Loucy (cell line): ENCODE data around the gene ZSCAN25.

Experiments
- H2AFZ ChIP-seq: fragments of 200-600 bp; sonication (generic); 2 replicates; pipeline ENCODE4 v1.6.0; 2016; ENCODE audit warnings: antibody characterized with exemption, mild to moderate bottlenecking, low read length, moderate library complexity
- H3F3A ChIP-seq: fragments of 200-600 bp; 2 replicates; pipeline ENCODE4 v1.6.0; 2016; ENCODE audit warnings: antibody characterized with exemption, low read depth, mild to moderate bottlenecking
- H3K27me3 ChIP-seq: fragments of 200-600 bp; sonication (generic); 2 replicates; pipeline ENCODE4 v1.6.1; 2014; ENCODE audit warnings: low read length, mild to moderate bottlenecking; ENCODE audit not compliant: insufficient read depth, poor library complexity, severe bottlenecking
- H3K36me3 ChIP-seq: fragments of 200-600 bp; sonication (generic); 2 replicates; pipeline ENCODE4 v1.6.1; 2016; ENCODE audit warnings: low read length; ENCODE audit not compliant: insufficient read depth
- H3K4me1 ChIP-seq: fragments of 200-600 bp; sonication (generic); 2 replicates; pipeline ENCODE4 v1.5.1; 2014; ENCODE audit warnings: low read length, mild to moderate bottlenecking; ENCODE audit not compliant: insufficient read depth, poor library complexity, severe bottlenecking
- H3K4me2 ChIP-seq: fragments of 200-600 bp; sonication (generic); 2 replicates; pipeline ENCODE4 v1.6.0; 2014; ENCODE audit warnings: antibody characterized with exemption, low read length, low read depth, mild to moderate bottlenecking; ENCODE audit not compliant: poor library complexity, severe bottlenecking
- H3K4me3 ChIP-seq: fragments of 200-600 bp; sonication (generic); 2 replicates; pipeline ENCODE4 v1.5.1; 2014; ENCODE audit warnings: low read length, mild to moderate bottlenecking, mixed read lengths; ENCODE audit not compliant: poor library complexity, severe bottlenecking
- H3K79me2 ChIP-seq: fragments of 200-600 bp; sonication (generic); 2 replicates; pipeline ENCODE4 v1.6.1; 2014; ENCODE audit warnings: low read length; ENCODE audit not compliant: insufficient read depth
- H3K9ac ChIP-seq: fragments of 200-600 bp; sonication (generic); 2 replicates; pipeline ENCODE4 v1.6.0; 2014; ENCODE audit warnings: mild to moderate bottlenecking, low read depth, low read length, moderate library complexity; ENCODE audit not compliant: poor library complexity, severe bottlenecking
- H3K9me2 ChIP-seq: fragments of 200-600 bp; sonication (generic); replicated peaks from 2 replicates; pipeline ENCODE4 v1.6.1; 2016; ENCODE audit warnings: low read depth, low read length, mixed read lengths
- H3K9me3 ChIP-seq: fragments of 200-600 bp; sonication (generic); 2 replicates; pipeline ENCODE4 v1.6.1; 2014; ENCODE audit warnings: mild to moderate bottlenecking, antibody characterized with exemption, low read length, low read depth; ENCODE audit not compliant: insufficient read depth
- H4K20me1 ChIP-seq: fragments of 200-600 bp; sonication (generic); 2 replicates; pipeline ENCODE4 v1.6.0; 2014; ENCODE audit warnings: antibody characterized with exemption, low read length, mild to moderate bottlenecking; ENCODE audit not compliant: insufficient read depth, poor library complexity, severe bottlenecking
- EZH2phosphoT487 ChIP-seq: fragments of 200-600 bp; IDR thresholded peaks from 2 replicates; pipeline ENCODE4 v1.6.1; 2018; ENCODE audit warnings: antibody characterized with exemption, mild to moderate bottlenecking, moderate library complexity, borderline replicate concordance
- TF ChIP-seq, protein P1 (sequence below): fragments of 200-600 bp; sonication (generic); conservative IDR thresholded peaks from 2 replicates; pipeline ENCODE4 v1.5.1; 2014; ENCODE audit warnings: mild to moderate bottlenecking, antibody characterized with exemption, low read length

Gene ZSCAN25

DNA sequence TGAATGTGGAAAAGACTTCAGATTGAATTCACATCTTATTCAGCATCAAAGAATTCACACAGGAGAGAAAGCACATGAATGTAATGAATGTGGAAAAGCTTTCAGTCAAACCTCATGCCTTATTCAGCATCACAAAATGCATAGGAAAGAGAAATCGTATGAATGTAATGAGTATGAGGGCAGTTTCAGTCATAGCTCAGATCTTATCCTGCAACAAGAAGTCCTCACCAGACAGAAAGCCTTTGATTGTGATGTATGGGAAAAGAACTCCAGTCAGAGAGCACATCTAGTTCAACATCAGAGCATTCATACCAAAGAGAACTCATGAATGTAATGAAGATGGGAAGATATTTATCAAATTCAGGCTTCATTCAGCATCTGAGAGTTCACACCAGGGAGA lies 43.5 kb upstream of the ZSCAN25 start:
- H3K4me2 ChIP-seq = no peak overlapping the region
- peaks cover 23% of the 10 kb centered on the region; the same call in 1 of the 2 replicates for H3K36me3 ChIP-seq
- H3K4me1 ChIP-seq = no peaks in the 10 kb centered on the region

DNA sequence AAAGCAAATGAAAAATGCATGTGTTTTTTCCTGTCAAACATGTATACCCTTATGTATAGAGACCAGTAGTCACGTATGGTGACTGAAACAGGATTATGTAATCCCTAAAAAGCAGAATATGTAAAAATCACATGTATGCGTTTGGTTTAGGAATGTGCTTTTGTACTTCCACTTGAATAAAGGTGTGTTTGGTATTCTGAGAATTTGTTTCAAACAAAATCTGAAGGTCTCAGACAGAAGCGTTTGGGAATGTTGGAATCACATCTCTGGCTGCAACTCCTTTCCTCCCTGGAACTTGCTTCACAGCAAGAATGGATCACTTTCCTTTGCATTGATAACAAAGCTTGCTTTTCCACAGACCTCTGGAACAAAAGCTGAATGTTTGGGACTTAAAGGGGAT lies 40.5 kb upstream of the ZSCAN25 start:
- H3F3A ChIP-seq = no peaks in the 10 kb centered on the region

More for the DNA sequence above, 43.5 kb upstream of the ZSCAN25 start:
- Histone ChIP-seq H3K27me3 (no peaks in the 10 kb centered on the region), H3K79me2 (no peaks in the 10 kb centered on the region; the same call in 1 of the 2 replicates), H3K9ac (no peak overlapping the region), H3F3A (no peaks in the 10 kb centered on the region), H2AFZ (no peak overlapping the region), H3K9me2 (no peaks in the 10 kb centered on the region), H3K9me3 (no peaks in the 10 kb centered on the region), H4K20me1 (no peaks in the 10 kb centered on the region), H3K4me3 (no peak overlapping the region)
- TF ChIP-seq, protein P1, sequence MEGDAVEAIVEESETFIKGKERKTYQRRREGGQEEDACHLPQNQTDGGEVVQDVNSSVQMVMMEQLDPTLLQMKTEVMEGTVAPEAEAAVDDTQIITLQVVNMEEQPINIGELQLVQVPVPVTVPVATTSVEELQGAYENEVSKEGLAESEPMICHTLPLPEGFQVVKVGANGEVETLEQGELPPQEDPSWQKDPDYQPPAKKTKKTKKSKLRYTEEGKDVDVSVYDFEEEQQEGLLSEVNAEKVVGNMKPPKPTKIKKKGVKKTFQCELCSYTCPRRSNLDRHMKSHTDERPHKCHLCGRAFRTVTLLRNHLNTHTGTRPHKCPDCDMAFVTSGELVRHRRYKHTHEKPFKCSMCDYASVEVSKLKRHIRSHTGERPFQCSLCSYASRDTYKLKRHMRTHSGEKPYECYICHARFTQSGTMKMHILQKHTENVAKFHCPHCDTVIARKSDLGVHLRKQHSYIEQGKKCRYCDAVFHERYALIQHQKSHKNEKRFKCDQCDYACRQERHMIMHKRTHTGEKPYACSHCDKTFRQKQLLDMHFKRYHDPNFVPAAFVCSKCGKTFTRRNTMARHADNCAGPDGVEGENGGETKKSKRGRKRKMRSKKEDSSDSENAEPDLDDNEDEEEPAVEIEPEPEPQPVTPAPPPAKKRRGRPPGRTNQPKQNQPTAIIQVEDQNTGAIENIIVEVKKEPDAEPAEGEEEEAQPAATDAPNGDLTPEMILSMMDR = no peak
- TF ChIP-seq EZH2phosphoT487 = no peak

DNA sequence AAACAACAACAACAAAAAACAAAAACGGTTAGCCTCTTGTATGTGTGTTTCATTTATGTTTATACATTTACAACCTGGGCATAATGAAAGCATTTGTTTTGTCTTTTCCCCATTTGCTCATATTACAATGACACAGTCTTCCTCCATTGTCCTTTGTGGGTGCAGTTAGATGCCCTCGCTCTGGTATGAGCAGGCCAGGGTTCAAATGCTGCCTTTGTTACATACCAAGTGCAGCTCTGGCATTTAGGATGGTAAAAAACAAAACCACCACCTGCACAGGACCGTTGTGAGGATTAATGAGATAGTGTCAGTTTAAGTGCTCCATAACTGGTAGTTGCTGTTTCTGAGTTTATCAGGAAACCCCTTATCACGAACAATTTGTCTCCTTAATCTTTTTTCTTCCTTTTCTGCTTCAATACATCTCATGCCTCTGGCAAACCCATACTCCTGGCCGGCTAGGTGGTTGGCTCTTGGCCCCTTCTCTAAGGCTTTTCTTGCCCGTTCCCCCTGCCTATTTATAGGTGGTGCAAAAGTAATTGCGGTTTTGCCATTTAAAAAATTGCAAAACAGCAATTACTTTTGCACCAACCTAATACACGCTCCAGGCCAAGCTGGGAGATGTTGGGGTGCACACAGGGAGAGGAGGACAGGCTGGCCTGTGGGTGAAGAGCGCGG lies 37.3 kb upstream of the ZSCAN25 start:
- H3K4me1 ChIP-seq = no peaks in the 10 kb centered on the region
- TF ChIP-seq, protein P1 = no peak
- no peak for TF ChIP-seq EZH2phosphoT487
- no peaks in the 10 kb centered on the region for H3K27me3 ChIP-seq
- no peak overlapping the region for H3K9ac ChIP-seq
- no peaks in the 10 kb centered on the region for H3K36me3 ChIP-seq
- no peaks in the 10 kb centered on the region for H3F3A ChIP-seq
- H3K9me2 ChIP-seq = no peaks in the 10 kb centered on the region
- H3K4me2 ChIP-seq = no peak overlapping the region
- no peaks in the 10 kb centered on the region for H3K79me2 ChIP-seq
- no peak overlapping the region for H3K4me3 ChIP-seq
- H4K20me1 ChIP-seq = no peaks in the 10 kb centered on the region
- no peak overlapping the region for H2AFZ ChIP-seq
- no peaks in the 10 kb centered on the region for H3K9me3 ChIP-seq

More for the DNA sequence above, 40.5 kb upstream of the ZSCAN25 start:
- Histone ChIP-seq H3K27me3 (no peaks in the 10 kb centered on the region), H3K79me2 (no peaks in the 10 kb centered on the region), H4K20me1 (no peaks in the 10 kb centered on the region), H3K4me1 (no peaks in the 10 kb centered on the region), H3K4me2 (no peak overlapping the region), H3K9me3 (no peaks in the 10 kb centered on the region), H3K36me3 (peaks cover 21% of the 10 kb centered on the region; the same call in 1 of the 2 replicates), H3K9ac (no peak overlapping the region), H2AFZ (no peak overlapping the region), H3K4me3 (no peak overlapping the region), H3K9me2 (no peaks in the 10 kb centered on the region)
- TF ChIP-seq, protein P1 = no peak
- TF ChIP-seq EZH2phosphoT487 = no peak
